VCaP (cell line): ENCODE measurements around the gene ANGPTL4.
"Not testable (repeated sequence)": the region's sequence is repeated elsewhere in the genome, so short reads cannot be mapped to it uniquely, and the experiment has no call there.

ENCODE experiments used
- H3K27ac ChIP-seq: fragments of 450-650 bp; 2 replicates; pipeline ENCODE4 v1.5.1; 2017
- CTCF ChIP-seq: fragments of 450-650 bp; conservative IDR thresholded peaks from 2 replicates; pipeline ENCODE4 v1.5.1; 2017; ENCODE audit warnings: mild to moderate bottlenecking, moderate library complexity

ANGPTL4 gene

GRCh38 chr19:8403820-8404109 is 39.8 kb downstream of the ANGPTL4 start:
- no peak overlapping the region for H3K27ac ChIP-seq
- TF ChIP-seq CTCF, result no peak

DNA sequence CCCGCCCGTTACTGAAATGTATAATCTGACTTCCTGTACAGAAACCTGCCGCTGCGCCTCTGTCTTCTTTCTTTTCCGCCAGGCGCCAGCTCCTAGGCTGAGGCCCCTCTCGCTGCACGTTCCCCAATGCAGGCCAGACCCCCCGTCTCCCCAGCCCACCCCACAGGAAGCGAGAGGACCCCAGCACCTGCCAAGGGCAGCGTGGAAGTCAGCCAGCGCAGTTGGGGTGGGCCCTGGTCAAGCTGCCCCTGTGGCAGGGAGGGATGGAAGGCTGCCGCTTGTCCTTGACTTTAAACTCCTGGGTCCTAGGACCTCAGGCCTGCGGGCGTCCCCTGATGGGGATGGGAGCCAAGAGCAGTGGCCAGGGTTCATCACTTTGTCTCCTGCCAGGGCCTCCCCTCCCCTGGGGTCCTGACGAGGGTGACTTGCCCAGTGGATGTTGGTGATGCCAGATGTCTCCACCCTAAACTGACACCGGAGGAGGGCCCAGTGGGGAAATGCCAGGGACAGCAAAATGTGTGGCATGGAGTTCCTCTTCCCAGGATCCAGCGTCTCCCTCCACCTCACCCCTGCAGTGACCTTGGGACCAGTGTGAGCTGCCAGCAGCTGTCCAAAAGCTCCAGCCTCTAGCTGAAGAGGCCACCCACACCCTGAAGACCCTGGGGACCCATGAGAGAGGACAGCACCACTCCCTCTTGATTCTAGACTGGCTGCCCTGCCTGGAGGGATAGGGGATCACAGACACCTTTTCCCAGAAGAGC is 40.6 kb downstream of the ANGPTL4 start:
- TF ChIP-seq CTCF, result no peak
- no peak overlapping the region for H3K27ac ChIP-seq

- not testable (repeated sequence) for H3K27ac ChIP-seq
Measured at GRCh38 chr19:8410718-8411117, 46.8 kb downstream of the ANGPTL4 start.

- peak within 1 kb of the TSS; percentile 46; the same call in 1 of the 2 replicates for H3K27ac ChIP-seq
- peak; percentile 79 for TF ChIP-seq CTCF
Measured at GRCh38 chr19:8412783-8413628, 49.1 kb downstream of the ANGPTL4 start, which contains the start of gene MARCHF2. Gene MARCHF2 (plus strand): TSS chr19:8413305. CDS start chr19:8421841, 8,536 bp downstream.

- peak overlapping the region; percentile 46; the same call in 1 of the 2 replicates for H3K27ac ChIP-seq
- no peak for TF ChIP-seq CTCF
Measured at GRCh38 chr19:8413629-8413995, 49.7 kb downstream of the ANGPTL4 start.

DNA sequence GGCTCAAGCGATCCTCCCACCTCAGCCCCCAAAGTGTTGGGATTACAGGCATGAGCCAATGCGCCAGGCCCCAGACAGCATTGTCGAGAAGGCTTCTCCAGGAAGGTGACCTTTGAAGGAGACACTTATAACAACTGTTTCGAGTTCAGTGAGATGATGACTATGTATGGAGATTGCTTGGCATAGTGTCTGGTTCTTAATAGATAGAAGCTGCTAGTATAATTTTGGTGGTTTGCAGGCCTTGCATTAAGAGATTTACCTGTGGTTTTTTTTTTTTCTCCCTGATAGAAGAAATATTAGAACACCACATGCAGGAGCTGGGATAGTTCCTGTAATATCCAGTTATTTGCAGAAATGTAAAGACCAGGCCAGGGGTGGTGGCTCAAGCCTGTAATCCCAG is 52.8 kb downstream of the ANGPTL4 start:
- no peak overlapping the region for H3K27ac ChIP-seq
- TF ChIP-seq CTCF, result no peak

GRCh38 chr19:8421484-8422461 is 57.8 kb downstream of the ANGPTL4 start:
- H3K27ac ChIP-seq, result peak overlapping the region; percentile 27; the same call in 1 of the 2 replicates
- TF ChIP-seq CTCF, result no peak
